Progenitor cell of endocrine pancreas (in vitro differentiated cells): Measurements from ENCODE around the gene CHAC1. TPM values are rescaled to one million over a fixed set of nuclear protein-coding genes. Genes with fewer than 3 reads are reported as not detected.

ENCODE experiments used
- DNase-seq: peaks from one replicate; pipeline ENCODE4 v3.0.0; 2021; ENCODE audit warnings: low spot score; ENCODE audit not compliant: unreplicated experiment
- H3K27ac Mint-ChIP-seq: 2 replicates; pipeline ENCODE4 v1.8.0; 2021; ENCODE audit warnings: mild to moderate bottlenecking, moderate library complexity, mixed read lengths
- H3K27me3 Mint-ChIP-seq: 2 replicates; pipeline ENCODE4 v1.8.0; 2021; ENCODE audit warnings: mixed read lengths
- H3K36me3 Mint-ChIP-seq: 2 replicates; pipeline ENCODE4 v1.8.0; 2022; ENCODE audit warnings: mixed read lengths; ENCODE audit not compliant: insufficient read depth
- H3K4me1 Mint-ChIP-seq: 2 replicates; pipeline ENCODE4 v1.8.0; 2021; ENCODE audit warnings: low read depth, mixed read lengths
- H3K4me3 Mint-ChIP-seq: 2 replicates; pipeline ENCODE4 v1.8.0; 2021; ENCODE audit warnings: low read depth, mild to moderate bottlenecking, moderate library complexity, mixed read lengths
- H3K9me3 Mint-ChIP-seq: 2 replicates; pipeline ENCODE4 v1.8.0; 2021; ENCODE audit warnings: low read depth, mixed read lengths
- CTCF ChIP-seq: fragments of 200-600 bp; sonication (generic); IDR thresholded peaks from one replicate; pipeline ENCODE4 v1.5.0; 2021; ENCODE audit warnings: antibody characterized with exemption, mild to moderate bottlenecking; ENCODE audit not compliant: unreplicated experiment
- total RNA-seq: library from RNA; stranded (reverse); gene quantifications from 2 replicates; pipeline ENCODE4 v1.2.1, GENCODE V29; 2021

Gene CHAC1
- total RNA-seq, 1 donor from 2014 or later, result 14.4 TPM

GRCh38 chr15:40925495-40925862 lies 27.8 kb upstream of the CHAC1 start:
- H3K9me3 Mint-ChIP-seq, result no peaks in the 10 kb centered on the region
- H3K27ac Mint-ChIP-seq, result no peak overlapping the region
- H3K27me3 Mint-ChIP-seq, result peaks cover 69% of the 10 kb centered on the region
- H3K36me3 Mint-ChIP-seq, result no peaks in the 10 kb centered on the region
- no peak for DNase-seq
- no peak for TF ChIP-seq CTCF
- H3K4me1 Mint-ChIP-seq, result peaks cover 29% of the 10 kb centered on the region
- no peak overlapping the region for H3K4me3 Mint-ChIP-seq

GRCh38 chr15:40925863-40926658 lies 27.2 kb upstream of the CHAC1 start:
- no peak overlapping the region for H3K27ac Mint-ChIP-seq
- peak overlapping the region; percentile 37 for H3K4me3 Mint-ChIP-seq
- TF ChIP-seq CTCF, result no peak
- H3K36me3 Mint-ChIP-seq, result no peaks in the 10 kb centered on the region
- no peaks in the 10 kb centered on the region for H3K9me3 Mint-ChIP-seq
- no peak for DNase-seq
- H3K4me1 Mint-ChIP-seq, result peaks cover 34% of the 10 kb centered on the region
- H3K27me3 Mint-ChIP-seq, result peaks cover 68% of the 10 kb centered on the region

GRCh38 chr15:40926659-40927494 lies 26.4 kb upstream of the CHAC1 start:
- no peaks in the 10 kb centered on the region for H3K9me3 Mint-ChIP-seq
- peaks cover 42% of the 10 kb centered on the region for H3K4me1 Mint-ChIP-seq
- no peak for DNase-seq
- peak overlapping the region; percentile 65 for H3K4me3 Mint-ChIP-seq
- peaks cover 69% of the 10 kb centered on the region for H3K27me3 Mint-ChIP-seq
- no peak overlapping the region for H3K27ac Mint-ChIP-seq
- no peak for TF ChIP-seq CTCF
- H3K36me3 Mint-ChIP-seq, result no peaks in the 10 kb centered on the region

DNA sequence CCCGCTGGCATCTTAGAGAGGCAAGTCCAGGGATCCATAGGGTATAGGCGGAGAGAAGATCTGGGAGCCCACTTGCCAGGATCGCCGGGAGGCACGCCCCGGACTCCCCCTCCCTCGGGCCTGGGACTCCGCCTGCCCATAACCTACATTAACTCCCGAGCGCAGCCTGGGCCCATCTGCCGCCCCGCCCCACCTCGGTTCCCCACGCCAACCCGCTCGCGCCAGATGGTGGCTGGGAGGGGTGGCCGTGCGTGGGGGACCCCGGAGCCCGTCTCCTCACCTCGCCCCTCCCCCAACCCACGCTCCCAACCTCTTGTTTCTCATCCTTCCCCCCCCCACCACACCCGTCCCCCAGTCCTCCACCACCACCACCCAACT lies 25.8 kb upstream of the CHAC1 start:
- H3K4me1 Mint-ChIP-seq, result peaks cover 42% of the 10 kb centered on the region
- no peaks in the 10 kb centered on the region for H3K9me3 Mint-ChIP-seq
- H3K27me3 Mint-ChIP-seq, result peaks cover 63% of the 10 kb centered on the region
- TF ChIP-seq CTCF, result no peak
- peak overlapping the region; percentile 65 for H3K4me3 Mint-ChIP-seq
- no peaks in the 10 kb centered on the region for H3K36me3 Mint-ChIP-seq
- no peak for DNase-seq
- no peak overlapping the region for H3K27ac Mint-ChIP-seq
